Activated T-helper 1 cell treated with Interleukin-2 at 50 U/mL for 16 hours (primary cell): ENCODE measurements around the gene MGP.

Source experiments
- DNase-seq: peaks from one replicate; pipeline ENCODE4 v3.0.0-alpha.2; 2020; ENCODE audit warnings: low read depth

MGP gene

GRCh38 chr12:14885718-14886221 lies at the start of gene MGP:
Gene MGP, minus strand, starts transcription at chr12:14885854. Its CDS starts 63 bp downstream, at chr12:14885791.
- DNase-seq: no peak

GRCh38 chr12:14935031-14935430 lies 49.4 kb upstream of the MGP start:
- no peak for DNase-seq

DNA sequence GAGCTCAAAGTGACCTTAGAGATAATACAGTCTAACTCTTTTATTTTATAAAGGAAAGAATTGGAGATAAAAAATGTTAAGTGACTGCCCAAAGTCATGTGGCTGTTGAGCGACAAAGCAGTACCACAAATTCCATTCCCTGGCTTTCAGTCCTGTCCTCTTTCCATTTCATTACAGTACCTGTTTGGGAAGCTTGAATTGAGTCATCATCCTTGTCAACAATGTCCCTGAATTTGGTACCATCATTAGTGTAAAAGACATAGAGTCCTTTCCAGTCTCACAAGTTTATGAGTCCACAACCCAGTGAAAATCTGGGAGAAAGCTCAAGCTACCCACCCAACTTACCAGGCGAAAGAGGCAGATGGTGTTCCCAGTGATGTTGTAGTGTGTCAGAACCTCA lies 48.9 kb upstream of the MGP start:
- DNase-seq: no peak

- DNase-seq: no peak
Observed at GRCh38 chr12:14931791-14932560, 46.3 kb upstream of the MGP start.

DNA sequence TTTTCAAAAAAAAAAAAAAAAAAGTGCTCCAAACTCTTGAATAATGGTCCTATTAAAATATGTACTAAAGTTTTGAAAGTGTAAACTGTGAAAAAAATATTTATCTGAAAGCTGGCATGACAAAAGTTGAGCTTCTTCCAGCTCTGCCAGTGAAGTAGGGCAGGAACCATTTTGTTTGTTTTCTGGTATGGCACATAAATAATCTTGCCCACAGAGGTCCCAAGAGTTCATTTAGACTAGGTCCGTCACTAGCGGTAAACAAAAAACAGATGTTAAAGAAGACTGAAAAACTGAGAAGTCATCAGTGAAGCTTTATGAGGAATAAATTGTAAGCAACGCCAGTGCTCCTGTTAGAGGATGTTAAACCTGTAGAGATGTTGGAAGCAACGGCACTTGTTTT lies 45.7 kb upstream of the MGP start:
- no peak for DNase-seq

GRCh38 chr12:14930299-14930698 lies 44.6 kb upstream of the MGP start:
- no peak for DNase-seq

GRCh38 chr12:14928931-14929330 lies 43.3 kb upstream of the MGP start:
- DNase-seq: no peak

DNA sequence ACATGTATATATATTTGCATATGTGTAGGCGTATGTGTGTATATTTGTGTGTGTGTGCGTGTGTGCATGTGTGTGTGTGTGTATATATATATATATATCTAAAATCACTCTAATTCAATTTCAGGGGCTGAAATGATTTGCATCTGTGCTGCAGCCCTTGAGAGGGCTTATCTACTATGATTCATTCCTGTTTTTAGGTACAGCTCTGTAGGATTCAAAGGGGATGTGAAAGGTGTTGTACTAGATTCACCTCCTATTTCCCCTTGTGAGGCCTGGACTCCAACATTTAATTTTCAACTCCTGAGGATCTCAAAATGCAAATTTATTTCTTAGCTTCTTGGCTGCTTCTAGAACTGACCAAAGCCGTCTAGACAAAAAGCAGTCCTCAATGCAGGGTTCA lies 41.6 kb upstream of the MGP start:
- no peak for DNase-seq

DNA sequence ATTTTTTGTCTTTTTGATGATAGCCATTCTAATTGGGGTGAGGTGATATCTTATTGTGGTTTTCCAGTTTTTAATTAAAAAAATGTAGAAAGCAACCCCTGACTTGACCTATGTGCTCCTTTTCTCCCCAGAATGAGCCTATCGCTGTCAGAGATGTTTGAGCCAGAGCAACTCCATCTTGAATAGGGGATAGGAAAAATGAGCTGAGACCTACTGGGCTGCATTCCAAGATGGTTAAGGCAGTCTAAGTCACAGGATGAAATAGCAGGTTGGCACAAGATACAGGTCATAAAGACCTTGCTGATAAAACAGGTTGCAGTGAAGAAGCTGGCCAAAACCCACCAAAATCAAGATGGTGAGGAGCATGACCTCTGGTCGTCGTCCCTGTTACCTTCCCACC lies 38.9 kb upstream of the MGP start:
- no peak for DNase-seq

- DNase-seq: no peak
Observed at GRCh38 chr12:14923944-14924343, 38.3 kb upstream of the MGP start.

DNA sequence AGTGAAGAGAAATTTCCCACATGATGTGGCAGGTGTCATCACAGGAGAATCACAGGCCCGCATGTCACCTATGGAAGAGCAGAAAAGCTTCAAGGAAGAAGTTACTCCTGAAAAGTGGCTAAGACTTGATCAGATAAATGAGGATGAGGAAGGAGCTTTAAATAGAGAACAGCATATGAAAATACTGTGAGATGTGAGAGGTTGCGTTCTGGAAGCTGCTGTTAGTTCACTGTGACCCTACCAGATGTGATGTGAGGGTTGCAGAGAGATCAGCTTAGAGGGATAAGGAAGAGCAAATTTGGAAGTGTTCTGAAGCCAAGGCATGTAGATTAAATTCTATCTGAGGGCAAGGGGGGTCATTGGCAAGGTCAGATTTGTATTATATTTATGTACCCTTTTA lies 35.6 kb upstream of the MGP start:
- DNase-seq: no peak

DNA sequence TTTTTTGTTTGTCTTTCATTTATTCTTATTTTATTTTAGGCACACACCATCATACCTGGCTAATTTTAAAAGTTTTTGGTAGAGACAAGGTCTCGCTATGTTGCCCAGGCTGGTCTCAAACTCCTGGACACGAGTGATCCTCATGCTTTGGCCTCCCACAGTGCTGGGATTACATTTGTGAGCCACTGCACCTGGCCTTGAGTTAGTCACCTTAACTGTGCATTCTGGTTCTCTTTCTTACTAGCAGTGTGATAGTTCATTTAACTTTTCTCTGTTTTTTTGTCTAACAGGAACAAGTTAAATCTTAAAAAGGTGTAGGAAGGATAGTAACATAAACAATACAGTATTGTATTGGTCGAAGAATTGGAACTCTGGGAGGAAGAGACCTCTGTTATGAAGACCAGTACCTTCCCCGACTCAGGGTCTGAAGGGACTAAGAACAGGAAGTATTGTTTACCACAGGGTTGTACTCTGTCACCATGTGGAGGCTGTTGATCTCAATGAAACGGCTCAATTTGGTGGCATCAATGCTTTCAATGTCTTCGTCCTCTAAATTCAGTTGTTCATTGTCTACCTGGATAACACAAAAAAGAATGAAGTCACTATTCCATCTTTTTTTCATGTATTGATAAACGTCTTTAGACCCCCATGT lies 34.9 kb upstream of the MGP start:
- DNase-seq: no peak

GRCh38 chr12:14919455-14919854 lies 33.8 kb upstream of the MGP start:
- DNase-seq: no peak

GRCh38 chr12:14915736-14916135 lies 30.1 kb upstream of the MGP start:
- no peak for DNase-seq

GRCh38 chr12:14913381-14913781 lies 27.7 kb upstream of the MGP start:
- no peak for DNase-seq

- DNase-seq: no peak
Observed at GRCh38 chr12:14911131-14911530, 25.5 kb upstream of the MGP start.

DNA sequence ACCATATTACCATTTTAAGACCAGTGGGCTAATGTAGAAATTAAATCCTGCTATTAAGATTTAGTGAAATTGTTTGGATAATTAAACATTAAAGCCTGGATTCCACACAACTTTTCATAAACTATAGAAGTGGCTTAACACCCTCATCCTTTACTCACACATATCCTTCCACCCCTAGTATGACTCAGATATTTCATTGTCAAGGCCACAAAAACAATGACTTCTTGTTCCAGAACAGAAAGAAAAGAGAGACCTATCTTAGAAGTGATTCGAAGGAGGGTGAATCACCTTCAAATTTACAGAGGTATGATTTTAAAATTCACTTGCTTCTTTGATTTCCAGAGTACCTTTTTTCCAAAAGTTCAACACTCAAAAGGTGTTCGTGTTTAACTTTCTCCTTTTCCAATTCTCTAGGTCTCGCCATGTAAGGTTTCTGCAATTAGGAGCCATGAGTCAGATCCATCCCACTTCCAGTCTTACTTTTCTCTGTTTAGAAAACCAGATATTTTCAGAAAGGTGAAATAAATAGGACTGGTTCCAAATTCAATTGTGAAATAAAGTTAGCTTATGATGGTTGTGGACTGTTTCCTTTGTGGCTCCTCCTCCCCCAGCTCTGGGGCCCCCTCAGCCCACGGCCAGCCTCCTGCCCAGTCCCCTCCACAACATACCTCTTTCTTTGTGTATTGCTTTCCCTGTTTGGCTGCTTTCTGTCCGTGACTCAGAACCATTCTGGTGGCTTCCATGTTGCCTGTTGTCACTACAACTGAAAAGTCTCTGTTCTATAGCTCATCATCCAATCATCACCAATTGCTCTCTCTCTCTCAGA lies 24.6 kb upstream of the MGP start:
- DNase-seq: no peak

DNA sequence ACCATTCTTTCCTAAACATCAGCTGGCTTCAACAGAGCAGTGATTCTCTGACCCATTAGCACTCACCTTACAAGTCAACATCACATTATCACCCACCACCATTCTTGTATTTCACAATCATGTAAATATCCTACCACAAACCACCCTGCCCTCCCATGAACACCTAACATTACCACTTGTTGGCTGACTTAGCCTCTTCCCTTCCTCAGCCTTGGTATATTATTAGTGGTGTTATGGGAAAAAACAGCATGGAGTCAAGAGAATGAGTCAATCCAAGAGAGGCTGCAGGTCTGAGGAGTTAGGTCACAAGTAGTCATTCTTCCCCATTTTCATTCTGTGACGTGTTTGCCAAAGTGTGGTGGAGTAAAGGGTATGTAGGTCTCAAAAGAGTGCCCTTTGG lies 22.3 kb upstream of the MGP start:
- DNase-seq: no peak

DNA sequence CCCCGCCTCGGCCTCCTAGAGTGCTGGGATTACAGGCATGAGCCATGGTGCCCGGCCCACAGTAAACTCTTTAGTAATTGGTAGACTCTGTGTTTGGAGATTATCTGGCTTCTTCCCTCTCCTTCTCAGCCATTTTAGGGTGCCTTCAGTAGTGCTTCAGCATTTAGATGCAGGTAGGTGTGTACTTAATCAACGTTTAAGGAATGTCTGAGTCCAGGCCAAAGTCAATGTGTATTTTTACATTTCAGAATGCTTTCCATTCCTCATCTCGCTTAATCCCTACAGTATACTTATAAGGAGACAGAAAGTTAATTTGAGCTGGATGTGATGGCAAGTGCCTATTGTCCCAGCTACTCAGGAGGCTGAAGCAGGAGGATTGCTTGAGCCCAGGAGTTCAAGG lies 20.5 kb upstream of the MGP start:
- no peak for DNase-seq

- no peak for DNase-seq
Observed at GRCh38 chr12:14905269-14906004, 19.8 kb upstream of the MGP start.

DNA sequence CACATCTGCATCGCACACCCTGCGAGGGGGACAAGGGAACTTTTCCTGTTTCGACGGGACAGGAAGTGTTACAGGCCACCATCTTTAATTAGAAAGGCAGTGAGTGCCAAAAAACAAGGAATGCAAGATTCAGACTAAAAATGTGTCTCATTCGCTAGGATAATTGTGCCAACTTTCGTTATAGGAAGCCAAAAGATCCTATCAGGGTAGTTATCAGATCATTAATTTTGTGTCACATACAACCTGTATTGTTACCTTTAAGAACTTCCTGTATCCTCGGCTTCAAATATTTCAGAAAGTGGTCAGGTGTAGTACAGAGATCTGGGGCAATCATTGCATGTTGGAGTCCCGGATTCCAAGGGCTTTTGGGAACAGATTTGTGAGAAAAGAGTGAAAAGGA lies 19.2 kb upstream of the MGP start:
- no peak for DNase-seq
